ENCODE results near the gene GLOD5.

DNA sequence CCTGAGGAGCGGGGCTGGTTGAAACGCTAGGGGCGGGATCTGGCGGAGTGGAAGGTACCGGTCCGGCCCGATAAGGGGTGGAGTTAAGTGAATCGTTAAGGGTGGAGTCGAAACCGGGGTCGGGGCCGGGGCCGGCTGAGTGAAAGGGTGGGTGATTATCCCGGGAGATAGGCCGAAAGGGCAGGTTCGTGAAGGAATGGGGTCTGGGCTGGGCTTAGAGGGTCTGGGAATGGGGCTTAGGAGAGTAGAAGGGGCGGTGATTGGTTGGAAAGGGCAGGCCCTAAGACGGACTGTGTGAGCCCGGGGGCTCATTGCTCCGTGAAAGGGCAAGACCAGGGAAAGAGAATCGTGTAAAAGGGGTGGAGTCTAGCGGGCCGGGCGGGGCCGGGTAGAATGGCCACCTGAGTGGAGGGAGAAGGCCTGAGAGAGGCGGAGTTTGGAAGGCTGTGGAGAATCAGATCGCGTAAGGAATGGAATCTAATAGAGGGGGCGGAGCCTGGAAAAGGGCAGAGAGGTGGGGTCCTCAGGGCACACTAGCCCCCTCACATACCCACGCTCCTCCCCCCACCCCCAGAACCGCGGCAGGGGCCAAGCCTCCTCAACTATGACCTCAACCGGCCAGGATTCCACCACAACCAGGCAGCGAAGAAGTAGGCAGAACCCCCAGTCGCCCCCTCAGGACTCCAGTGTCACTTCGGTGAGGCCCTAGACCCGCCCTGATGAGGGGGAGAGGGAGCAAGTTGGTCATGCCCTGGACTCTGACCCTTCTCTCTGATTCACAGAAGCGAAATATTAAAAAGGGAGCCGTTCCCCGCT, 40.8 kb downstream of the GLOD5 start:
- no peak for TF ChIP-seq ATF2 (IDR thresholded peaks at IDR 0.05; ENCODE audit: low read length)
- no peak for TF ChIP-seq CTCF (IDR thresholded peaks at IDR 0.05; ENCODE audit: control extremely low read depth in 1 of 3, insufficient read depth in 1 of 3, low read depth in 1 of 3, low read length in 3 of 3)

All from H1 (cell line).